Measurements from ENCODE around the gene ZP2. TPM values are rescaled to one million over a fixed set of nuclear protein-coding genes. Genes with fewer than 3 reads are reported as not detected.

Gene ZP2
- total RNA-seq, 4 donors from 2014 or later = not detected

GRCh38 chr16:21162661-21163151 is 48.7 kb downstream of the ZP2 start:
- in situ Hi-C loops (cut with MboI; ENCODE audit: low sequenced_read_pairs in 4 of 4) (loop anchor here in 2 of 4 donors (10.0 to 25.0 kb wide), 2 partner anchors 132 to 1025 kb away; no protein-coding TSS in a partner anchor), intact Hi-C loops (cut with DNase I; ENCODE audit: low total_unique reads) (no loop called here)
- ATAC-seq (no peak), DNase-seq (peak in 1 of 2 donors; percentile 38)
- Histone ChIP-seq H3K27ac (peak overlapping the region; percentile 55 to 95 (median 82)), H3K36me3 (peaks cover 0 to 11% of the 10 kb centered on the region in 2 donors), H3K27me3 (no peaks in the 10 kb centered on the region), H3K4me1 (peaks cover 37 to 66% of the 10 kb centered on the region in 2 donors), H3K9me3 (no peaks in the 10 kb centered on the region), H3K4me3 (peak overlapping the region in 1 of 4 donors; percentile 3)
- TF ChIP-seq POLR2A (IDR thresholded peaks at IDR 0.05) (no peak), CTCF (IDR thresholded peaks at IDR 0.05 in 4 of 5, conservative IDR thresholded peaks at IDR 0.05 in 1 of 5) (no peak)

GRCh38 chr16:21161211-21161610 is 50.2 kb downstream of the ZP2 start:
- Histone ChIP-seq H3K27ac (peak overlapping the region; percentile 15 to 95 (median 64)), H3K4me1 (peaks cover 37 to 73% of the 10 kb centered on the region in 2 donors), H3K36me3 (peaks cover 0 to 6% of the 10 kb centered on the region in 2 donors), H3K4me3 (no peak overlapping the region), H3K27me3 (no peaks in the 10 kb centered on the region), H3K9me3 (no peaks in the 10 kb centered on the region)
- TF ChIP-seq CTCF (IDR thresholded peaks at IDR 0.05 in 4 of 5, conservative IDR thresholded peaks at IDR 0.05 in 1 of 5) = no peak
- TF ChIP-seq POLR2A (IDR thresholded peaks at IDR 0.05) = no peak
- ATAC-seq (no peak), DNase-seq (no peak)
- in situ Hi-C loops (cut with MboI; ENCODE audit: low sequenced_read_pairs in 4 of 4) (loop anchor here in 2 of 4 donors (10.0 to 25.0 kb wide), 2 partner anchors 134 to 1026 kb away; no protein-coding TSS in a partner anchor), intact Hi-C loops (cut with DNase I; ENCODE audit: low total_unique reads) (no loop called here)

GRCh38 chr16:21160276-21160675 is 51.1 kb downstream of the ZP2 start:
- intact Hi-C loops (cut with DNase I; ENCODE audit: low total_unique reads) (no loop called here), in situ Hi-C loops (cut with MboI; ENCODE audit: low sequenced_read_pairs in 4 of 4) (loop anchor here in 2 of 4 donors (10.0 to 25.0 kb wide), 2 partner anchors 135 to 1027 kb away; no protein-coding TSS in a partner anchor)
- ATAC-seq (no peak), DNase-seq (no peak)
- Histone ChIP-seq H3K27ac (peak overlapping the region; percentile 15 to 95 (median 92)), H3K9me3 (no peaks in the 10 kb centered on the region), H3K4me3 (peak overlapping the region in 2 of 4 donors; percentile 87 to 96), H3K4me1 (peaks cover 37 to 73% of the 10 kb centered on the region in 2 donors), H3K36me3 (peaks cover 0 to 2% of the 10 kb centered on the region in 2 donors), H3K27me3 (no peaks in the 10 kb centered on the region)
- TF ChIP-seq POLR2A (IDR thresholded peaks at IDR 0.05) = no peak

GRCh38 chr16:21159281-21159951 is 52.0 kb downstream of the ZP2 start:
- intact Hi-C loops (cut with DNase I; ENCODE audit: low total_unique reads) = loop anchor here (10.0 kb wide), 1 partner anchor 395 kb away; no protein-coding TSS in a partner anchor
- H3K36me3 ChIP-seq = no peaks in the 10 kb centered on the region
- ATAC-seq (peak; percentile 45 to 48), DNase-seq (peak; percentile 10 to 32)
- in situ Hi-C loops (cut with MboI; ENCODE audit: low sequenced_read_pairs in 4 of 4) = loop anchor here in 1 of 4 donors (5.0 to 25.0 kb wide), 3 partner anchors 138 to 1165 kb away; no protein-coding TSS in a partner anchor
- no peaks in the 10 kb centered on the region for H3K9me3 ChIP-seq
- H3K4me1 ChIP-seq = peaks cover 37 to 68% of the 10 kb centered on the region in 2 donors
- peak overlapping the region; percentile 81 to 95 (median 92) for H3K27ac ChIP-seq
- TF ChIP-seq POLR2A (IDR thresholded peaks at IDR 0.05) (no peak), CTCF (IDR thresholded peaks at IDR 0.05 in 4 of 5, conservative IDR thresholded peaks at IDR 0.05 in 1 of 5) (no peak)
- no peaks in the 10 kb centered on the region for H3K27me3 ChIP-seq
- peak overlapping the region; percentile 77 to 96 (median 86) for H3K4me3 ChIP-seq

Measured in gastrocnemius medialis (tissue), 4 donors.